Articular chondrocyte of knee joint (primary cell): ENCODE data around the gene CSNK1G2. TPM values are rescaled to one million over a fixed set of nuclear protein-coding genes. Genes with fewer than 3 reads are reported as not detected.

Source experiments
- small RNA-seq: library from RNA; depleted of rRNA; stranded (forward); fragments of <200 nt; gene quantifications from one replicate; pipeline ENCODE3, GENCODE V24; 2012
- total RNA-seq: library from RNA; depleted of rRNA; stranded (reverse); fragments of >200 nt; gene quantifications from 2 replicates; pipeline ENCODE4 v1.2.3, GENCODE V29; 2012

Gene CSNK1G2
- 37.7 and 39.9 TPM in 2 replicates for total RNA-seq

DNA sequence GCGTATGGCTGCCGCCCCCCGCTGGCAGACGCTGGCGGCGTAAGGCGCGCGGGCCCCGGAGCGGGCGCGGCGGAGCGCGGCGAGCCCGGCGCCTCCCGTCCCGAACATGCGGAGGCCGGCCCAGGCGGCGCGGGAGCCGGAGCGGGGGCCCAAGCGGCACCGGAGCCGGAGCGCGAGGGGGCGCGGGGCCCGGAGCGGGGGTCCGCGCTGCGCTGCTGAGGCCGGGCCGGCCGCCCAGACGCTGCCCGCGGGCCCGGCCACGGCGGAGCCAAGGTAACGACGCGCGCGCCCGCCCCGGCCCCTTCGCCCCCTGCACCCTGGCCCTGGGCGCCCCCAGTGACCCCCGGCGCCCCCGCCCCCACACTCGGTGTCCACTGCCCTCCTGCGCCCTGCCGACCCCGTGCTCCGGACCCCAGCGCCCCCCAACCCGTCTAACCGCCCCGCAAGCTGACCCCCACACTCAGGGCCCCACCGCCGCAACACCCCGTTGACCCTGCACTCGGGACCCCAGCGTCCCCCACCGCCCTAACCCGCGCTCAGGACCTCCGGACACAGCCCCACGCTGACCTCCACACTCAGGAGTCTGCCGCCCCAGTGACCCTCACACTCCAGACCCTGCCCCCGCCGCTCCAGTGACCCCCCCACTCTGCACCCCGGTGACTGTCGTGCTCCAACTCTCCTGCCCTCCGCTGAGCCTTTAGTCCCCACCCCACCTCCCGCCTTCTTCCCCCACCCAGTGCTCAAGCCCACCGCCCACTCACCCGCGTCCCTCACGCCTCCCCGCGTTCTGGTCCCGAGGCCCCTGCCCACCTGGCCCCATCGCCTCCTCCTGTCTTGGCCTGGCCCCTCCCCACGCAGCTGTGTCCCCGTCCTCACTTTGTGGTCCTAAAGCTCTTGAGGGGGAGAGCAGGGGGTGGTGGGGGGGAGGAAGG is at the start of gene CSNK1G2:
Gene CSNK1G2 (plus strand): TSS at position 27 of the 932 bp plus-strand sequence. CDS start 28,601 bp downstream, outside the sequence.

DNA sequence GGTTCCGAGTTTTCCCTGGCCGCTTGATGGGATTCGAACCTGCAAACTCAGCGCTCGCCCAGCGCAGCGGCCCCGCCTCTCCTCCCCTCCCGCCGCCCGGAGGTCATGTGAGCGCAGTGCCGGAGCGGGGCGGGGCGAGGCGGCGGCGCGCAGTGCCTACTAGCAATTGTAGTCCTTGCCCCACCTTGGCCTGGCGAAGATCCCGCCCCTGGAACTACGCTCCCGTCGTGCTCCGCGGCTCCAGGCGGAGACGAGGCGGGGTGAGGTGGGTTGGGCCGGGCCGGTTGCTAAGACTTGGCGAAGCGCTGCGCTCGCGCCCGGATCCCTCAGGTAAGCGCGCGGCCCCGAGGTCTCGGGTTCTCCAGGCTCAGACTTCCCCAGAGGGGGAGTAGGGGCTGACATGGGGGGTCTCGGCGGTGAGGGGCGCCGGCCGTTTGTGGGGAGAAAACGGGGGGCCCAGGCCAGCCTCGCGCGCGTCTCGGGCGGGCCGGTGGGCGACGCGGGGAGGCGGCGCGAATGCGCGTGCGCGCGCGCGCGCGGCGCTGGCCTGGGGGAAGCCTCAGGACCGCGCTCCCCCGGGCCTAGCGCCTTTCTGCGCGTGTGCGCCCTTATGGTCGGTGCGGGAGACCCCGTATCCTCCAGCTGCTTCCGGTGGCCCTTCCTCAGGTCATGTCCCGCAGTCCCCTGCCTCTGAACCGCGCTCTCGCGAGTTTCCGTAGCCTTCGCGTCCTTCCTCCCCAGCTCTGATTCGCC is 35.7 kb upstream of the CSNK1G2 start, which contains the start of the genes ADAT3 and SCAMP4:
Gene ADAT3 (plus strand): TSS at position 290 of the 753 bp plus-strand sequence. CDS start 6,649 bp downstream, outside the sequence.
Gene SCAMP4 (plus strand): TSS at position 290 of the 753 bp plus-strand sequence. CDS start 9,621 bp downstream, outside the sequence.

GRCh38 chr19:2015608-2015950 is 74.6 kb downstream of the CSNK1G2 start, which contains the start of gene BTBD2:
TSS of gene BTBD2 (minus strand) at chr19:2015714. CDS start at chr19:2015703, 11 bp downstream.

Small RNA genes lying within 50 kb of the gene (small RNA-seq; reads per million reads assigned to genes)
- gene AC007136.1, result not detected

Other genes starting within 250 kb of the CSNK1G2 start
- not detected in 2 replicates for gene ONECUT3, start 187.7 kb upstream of the CSNK1G2 start, total RNA-seq
- 3.5 and 3.8 TPM in 2 replicates for gene ATP8B3, start 128.9 kb upstream of the CSNK1G2 start, total RNA-seq
- 6.5 and 6.6 TPM in 2 replicates for gene REXO1, start 92.7 kb upstream of the CSNK1G2 start, total RNA-seq
- gene KLF16, start 77.6 kb upstream of the CSNK1G2 start, total RNA-seq, result 3.5 and 4.6 TPM in 2 replicates
- gene ABHD17A, start 55.7 kb upstream of the CSNK1G2 start, total RNA-seq, result 45.9 and 46.7 TPM in 2 replicates
- gene ADAT3, start 35.8 kb upstream of the CSNK1G2 start, total RNA-seq, result 1.6 and 2.7 TPM in 2 replicates
- 46.1 and 47.8 TPM in 2 replicates for gene SCAMP4, start 35.8 kb upstream of the CSNK1G2 start, total RNA-seq
- 47.0 and 55.0 TPM in 2 replicates for gene BTBD2, start 74.5 kb downstream of the CSNK1G2 start, total RNA-seq
- 41.4 and 53.4 TPM in 2 replicates for gene MKNK2, start 110.1 kb downstream of the CSNK1G2 start, total RNA-seq
- 22.6 and 22.9 TPM in 2 replicates for gene MOB3A, start 155.2 kb downstream of the CSNK1G2 start, total RNA-seq
- 0.43 and 0.78 TPM in 2 replicates for gene IZUMO4, start 155.7 kb downstream of the CSNK1G2 start, total RNA-seq
- 85.0 and 97.7 TPM in 2 replicates for gene AP3D1, start 210.4 kb downstream of the CSNK1G2 start, total RNA-seq
- gene DOT1L, start 222.8 kb downstream of the CSNK1G2 start, total RNA-seq, result 5.2 and 5.5 TPM in 2 replicates